ENCODE measurements around the gene TTC24.

GRCh38 chr1:156546267-156546666 is 33.3 kb upstream of the TTC24 start:
- TF ChIP-seq, protein P1, sequence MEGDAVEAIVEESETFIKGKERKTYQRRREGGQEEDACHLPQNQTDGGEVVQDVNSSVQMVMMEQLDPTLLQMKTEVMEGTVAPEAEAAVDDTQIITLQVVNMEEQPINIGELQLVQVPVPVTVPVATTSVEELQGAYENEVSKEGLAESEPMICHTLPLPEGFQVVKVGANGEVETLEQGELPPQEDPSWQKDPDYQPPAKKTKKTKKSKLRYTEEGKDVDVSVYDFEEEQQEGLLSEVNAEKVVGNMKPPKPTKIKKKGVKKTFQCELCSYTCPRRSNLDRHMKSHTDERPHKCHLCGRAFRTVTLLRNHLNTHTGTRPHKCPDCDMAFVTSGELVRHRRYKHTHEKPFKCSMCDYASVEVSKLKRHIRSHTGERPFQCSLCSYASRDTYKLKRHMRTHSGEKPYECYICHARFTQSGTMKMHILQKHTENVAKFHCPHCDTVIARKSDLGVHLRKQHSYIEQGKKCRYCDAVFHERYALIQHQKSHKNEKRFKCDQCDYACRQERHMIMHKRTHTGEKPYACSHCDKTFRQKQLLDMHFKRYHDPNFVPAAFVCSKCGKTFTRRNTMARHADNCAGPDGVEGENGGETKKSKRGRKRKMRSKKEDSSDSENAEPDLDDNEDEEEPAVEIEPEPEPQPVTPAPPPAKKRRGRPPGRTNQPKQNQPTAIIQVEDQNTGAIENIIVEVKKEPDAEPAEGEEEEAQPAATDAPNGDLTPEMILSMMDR (IDR thresholded peaks at IDR 0.05), result no peak
- no peak for TF ChIP-seq TCF12 (IDR thresholded peaks at IDR 0.05)

Measured in SK-N-SH (cell line).